ENCODE measurements around the gene KRT7. TPM values are rescaled to one million over a fixed set of nuclear protein-coding genes. Genes with fewer than 3 reads are reported as not detected.
A peak's percentile ranks its signal among the peaks of the same experiment; 100 is the strongest.
"Not testable (repeated sequence)": the region's sequence is repeated elsewhere in the genome, so short reads cannot be mapped to it uniquely, and the experiment has no call there.

KRT7 gene
- total RNA-seq, 1 experiment from 2014 or later, result 302 TPM

DNA sequence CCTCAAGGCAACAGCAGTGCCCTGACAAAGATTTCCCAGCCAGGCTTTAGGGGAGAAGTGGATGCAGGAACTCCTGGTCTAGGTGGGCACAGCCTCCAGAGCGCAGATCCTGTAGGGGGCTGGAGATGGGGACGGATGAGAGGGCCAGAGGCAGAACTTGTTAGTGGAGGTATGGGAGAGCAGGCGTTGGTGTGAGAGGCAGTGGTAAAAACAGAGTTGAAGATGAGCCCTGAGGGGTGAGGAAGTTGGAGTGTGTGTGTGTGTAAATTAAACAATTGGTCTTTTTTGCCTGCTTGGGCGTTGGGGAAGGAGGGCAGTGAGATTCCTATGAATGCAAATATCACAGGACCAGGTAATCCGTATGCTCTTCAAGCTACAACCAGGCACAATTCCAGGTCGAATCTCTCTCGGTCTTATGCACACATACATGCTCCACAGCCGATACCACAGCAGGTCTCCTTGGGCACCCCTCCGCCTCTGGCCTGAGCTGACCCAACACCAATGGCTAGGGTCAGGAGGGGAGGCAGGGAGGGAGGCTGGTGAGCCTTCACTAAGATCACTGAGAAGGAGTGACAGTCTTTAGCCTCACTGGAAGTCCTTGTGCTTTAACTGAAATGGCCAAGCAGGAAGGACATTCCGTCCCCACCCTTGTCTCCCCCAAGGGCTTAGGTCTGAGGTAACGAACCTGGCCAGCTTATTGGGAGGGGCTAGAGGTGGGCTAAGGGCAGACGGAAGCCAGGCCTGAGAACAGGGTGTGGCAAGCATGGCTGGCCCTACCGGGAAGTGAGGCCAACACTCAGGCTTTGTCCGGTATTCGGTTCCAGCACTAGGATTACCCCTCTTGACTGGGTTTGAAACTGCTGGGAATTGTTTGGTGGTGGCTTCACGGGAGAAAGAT lies 1.5 kb upstream of the KRT7 start:
- Histone ChIP-seq H3K27me3 (no peaks in the 10 kb centered on the region), H3K4me3 (no peak overlapping the region), H3K9me3 (peaks cover 3% of the 10 kb centered on the region), H3K36me3 (no peaks in the 10 kb centered on the region)
- DNase-seq, result peak; percentile 60

DNA sequence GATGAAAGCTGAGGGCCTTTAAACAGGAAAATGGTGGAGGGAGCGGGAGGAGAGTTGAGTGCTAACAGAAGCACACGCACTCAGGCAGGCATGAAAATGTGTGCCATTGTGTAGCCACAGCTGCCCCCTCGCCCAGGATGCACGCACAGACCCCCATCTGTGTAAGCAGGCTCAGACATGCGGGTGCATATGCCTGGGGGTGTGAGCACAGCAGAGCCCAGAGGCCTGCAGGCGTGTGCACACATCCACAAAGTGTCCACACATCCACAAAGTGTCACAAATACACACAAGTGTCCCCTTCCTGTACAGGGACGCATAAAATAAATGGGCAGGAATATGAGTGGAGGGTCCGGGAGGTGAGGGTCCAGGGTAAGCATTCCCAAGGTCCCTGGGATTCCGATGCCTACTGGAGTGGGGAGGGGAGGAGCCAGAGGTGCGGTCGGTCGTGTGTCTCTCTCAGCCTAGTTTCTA lies 805 bp upstream of the KRT7 start:
- no peaks in the 10 kb centered on the region for H3K9me3 ChIP-seq
- H3K4me3 ChIP-seq, result no peak overlapping the region
- H3K36me3 ChIP-seq, result no peaks in the 10 kb centered on the region
- no peaks in the 10 kb centered on the region for H3K27me3 ChIP-seq
- DNase-seq, result no peak

DNA sequence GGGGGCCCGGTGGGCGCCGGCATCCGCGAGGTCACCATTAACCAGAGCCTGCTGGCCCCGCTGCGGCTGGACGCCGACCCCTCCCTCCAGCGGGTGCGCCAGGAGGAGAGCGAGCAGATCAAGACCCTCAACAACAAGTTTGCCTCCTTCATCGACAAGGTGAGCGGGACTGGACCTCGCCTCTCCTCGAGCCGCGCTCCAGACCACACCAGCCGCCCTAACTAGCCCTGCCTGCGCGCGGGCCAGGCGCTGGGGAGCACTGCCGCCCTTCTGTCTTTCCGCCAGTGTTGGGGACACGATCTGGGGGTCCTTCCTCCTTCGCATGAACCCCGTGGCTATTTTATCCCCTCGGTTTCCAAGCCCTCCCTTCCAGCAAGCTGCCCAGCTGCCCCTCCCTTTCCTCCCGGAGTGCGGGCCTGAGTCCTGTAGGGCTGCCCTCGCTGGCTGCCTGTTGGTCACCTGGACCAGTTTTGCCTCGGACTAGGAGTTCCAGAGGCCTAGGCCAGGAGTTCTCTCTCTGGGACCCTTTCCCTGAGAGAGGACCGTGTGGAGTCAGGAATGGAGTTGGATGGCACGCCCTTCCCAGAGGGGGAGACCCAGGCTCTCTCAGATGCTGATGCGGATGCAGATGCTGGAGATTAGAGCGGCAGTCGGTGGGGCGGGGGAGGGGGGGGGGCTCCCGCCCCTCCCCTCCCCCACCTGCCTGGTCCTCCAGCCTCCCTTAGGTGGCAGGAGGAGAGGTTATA lies 592 bp downstream of the KRT7 start:
- no peak for DNase-seq
- no peaks in the 10 kb centered on the region for H3K36me3 ChIP-seq
- no peaks in the 10 kb centered on the region for H3K27me3 ChIP-seq
- H3K9me3 ChIP-seq, result no peaks in the 10 kb centered on the region
- H3K4me3 ChIP-seq, result no peak overlapping the region

DNA sequence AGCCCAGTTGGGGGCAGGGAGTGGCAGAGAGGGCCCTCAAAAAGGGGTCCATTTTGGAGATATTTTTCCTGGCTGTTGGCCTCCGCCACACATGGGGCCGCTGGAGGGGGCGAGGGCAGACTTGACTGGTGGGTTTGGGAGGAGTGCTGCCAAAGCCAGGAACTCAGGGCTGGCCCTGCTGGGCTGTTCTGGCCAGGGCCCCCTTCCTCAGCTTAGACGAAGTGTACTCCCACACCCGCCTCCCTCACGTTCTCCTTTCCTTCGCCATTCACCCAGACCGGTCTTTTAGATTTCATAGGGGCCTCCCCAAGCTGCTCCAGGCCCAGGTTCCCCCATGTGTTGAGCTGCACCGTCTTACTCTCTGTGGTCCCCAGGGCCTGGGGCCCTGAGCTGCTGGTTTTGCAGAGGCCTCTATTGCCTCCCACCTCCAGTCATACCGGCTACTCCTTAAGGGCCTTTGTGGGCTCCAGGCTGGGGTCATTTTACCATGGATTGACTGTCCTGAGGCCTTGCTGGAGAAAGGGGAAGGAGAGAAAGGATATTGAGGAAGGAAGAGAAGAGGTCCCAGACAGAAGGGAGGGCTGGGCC lies 1.3 kb downstream of the KRT7 start:
- DNase-seq, result no peak
- Histone ChIP-seq H3K36me3 (no peaks in the 10 kb centered on the region), H3K9me3 (no peaks in the 10 kb centered on the region), H3K27me3 (no peaks in the 10 kb centered on the region), H3K4me3 (no peak overlapping the region)

DNA sequence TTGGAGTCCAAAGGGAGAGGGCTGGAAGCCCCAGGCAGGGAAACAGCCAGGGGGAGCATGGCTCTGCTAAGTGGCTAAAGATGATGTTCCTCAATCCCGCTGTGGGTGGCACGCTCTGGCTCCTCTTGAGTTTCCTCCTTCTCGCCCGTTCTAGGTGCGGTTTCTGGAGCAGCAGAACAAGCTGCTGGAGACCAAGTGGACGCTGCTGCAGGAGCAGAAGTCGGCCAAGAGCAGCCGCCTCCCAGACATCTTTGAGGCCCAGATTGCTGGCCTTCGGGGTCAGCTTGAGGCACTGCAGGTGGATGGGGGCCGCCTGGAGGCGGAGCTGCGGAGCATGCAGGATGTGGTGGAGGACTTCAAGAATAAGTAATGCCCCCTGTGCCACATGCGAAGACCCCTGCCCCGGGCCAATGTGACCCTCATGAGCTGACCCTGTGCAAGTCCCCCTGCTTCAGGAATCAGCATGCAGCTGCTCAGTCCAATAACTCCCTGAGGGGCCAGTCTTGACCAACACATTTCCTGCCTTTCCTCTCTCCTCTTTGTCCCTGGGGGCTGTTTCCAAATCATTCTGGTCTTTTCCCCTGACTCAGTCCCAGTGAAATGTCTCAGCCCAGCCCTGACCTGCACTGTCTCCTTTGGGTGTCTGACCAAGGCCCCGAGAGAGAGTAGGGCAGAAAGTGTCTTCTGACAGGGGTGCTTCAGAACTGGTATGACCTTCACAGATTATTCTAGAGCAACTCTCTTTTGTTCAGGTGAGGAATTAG lies 2.1 kb downstream of the KRT7 start:
- no peak for DNase-seq
- H3K27me3 ChIP-seq, result no peaks in the 10 kb centered on the region
- no peak overlapping the region for H3K4me3 ChIP-seq

DNA sequence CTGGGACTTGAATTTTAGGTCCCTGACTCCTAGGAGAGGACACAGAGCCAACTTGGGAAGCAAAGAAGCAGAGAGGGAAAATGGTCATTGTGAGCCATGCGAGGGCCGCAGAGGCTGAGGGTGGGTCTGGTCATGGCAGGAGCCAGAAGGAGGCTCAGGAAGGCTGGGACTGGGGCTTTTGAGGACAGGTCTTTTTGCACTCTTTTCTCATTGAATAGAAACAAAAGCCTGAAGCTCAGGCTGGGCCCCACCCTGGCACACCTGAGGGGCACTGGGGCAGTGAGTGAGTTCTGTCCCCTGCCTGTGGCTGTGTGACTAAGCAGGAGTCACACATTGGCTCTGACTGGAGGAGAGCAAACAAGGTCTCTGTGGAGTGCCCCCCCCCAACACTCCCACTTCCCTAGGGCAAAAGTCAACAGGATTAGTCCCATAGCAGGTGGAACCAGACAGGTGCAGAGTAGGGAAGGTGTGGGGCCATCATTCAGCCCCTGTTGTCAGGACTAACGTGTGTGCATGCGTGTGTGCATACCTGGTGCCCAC lies 2.8 kb downstream of the KRT7 start:
- Histone ChIP-seq H3K36me3 (no peaks in the 10 kb centered on the region), H3K9me3 (no peaks in the 10 kb centered on the region), H3K27me3 (no peaks in the 10 kb centered on the region), H3K4me3 (no peak overlapping the region)
- DNase-seq, result no peak

More for the DNA sequence above, 2.1 kb downstream of the KRT7 start:
- Histone ChIP-seq H3K36me3 (no peaks in the 10 kb centered on the region), H3K9me3 (no peaks in the 10 kb centered on the region)

DNA sequence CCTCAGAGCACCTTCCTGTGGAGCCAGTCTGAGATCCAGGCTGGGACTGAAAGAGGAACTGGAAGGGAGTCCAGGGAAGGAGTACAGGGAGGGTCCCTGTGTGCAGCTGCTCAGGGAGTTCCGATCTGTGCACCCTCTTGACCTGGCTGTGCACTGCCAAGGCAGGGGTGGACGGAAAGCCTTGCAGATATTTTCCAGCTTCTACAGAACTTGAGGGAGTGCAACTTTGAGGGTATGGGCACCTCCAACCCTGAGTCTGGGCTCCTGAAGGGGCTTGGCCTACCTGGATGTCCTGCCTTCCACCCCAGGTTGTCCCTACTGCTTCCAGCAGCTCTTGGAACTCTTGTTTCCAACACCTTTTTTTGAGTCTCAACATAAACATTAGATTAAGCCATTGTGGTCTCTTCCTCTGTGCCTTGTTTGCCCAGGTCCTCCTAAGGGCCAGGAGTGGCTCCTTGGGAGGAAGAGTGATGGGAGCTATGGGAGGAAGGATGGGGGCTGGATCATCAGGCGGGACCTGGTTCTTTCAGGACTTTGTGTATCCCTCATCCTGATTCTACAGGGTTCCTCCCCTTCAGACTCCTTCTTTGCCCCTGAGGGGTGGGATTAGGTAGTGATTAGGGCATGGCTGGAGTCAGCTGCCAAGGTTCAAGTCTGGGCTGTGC lies 3.5 kb downstream of the KRT7 start:
- H3K9me3 ChIP-seq, result no peaks in the 10 kb centered on the region
- no peaks in the 10 kb centered on the region for H3K36me3 ChIP-seq
- DNase-seq, result no peak
- H3K27me3 ChIP-seq, result no peaks in the 10 kb centered on the region
- no peak overlapping the region for H3K4me3 ChIP-seq

DNA sequence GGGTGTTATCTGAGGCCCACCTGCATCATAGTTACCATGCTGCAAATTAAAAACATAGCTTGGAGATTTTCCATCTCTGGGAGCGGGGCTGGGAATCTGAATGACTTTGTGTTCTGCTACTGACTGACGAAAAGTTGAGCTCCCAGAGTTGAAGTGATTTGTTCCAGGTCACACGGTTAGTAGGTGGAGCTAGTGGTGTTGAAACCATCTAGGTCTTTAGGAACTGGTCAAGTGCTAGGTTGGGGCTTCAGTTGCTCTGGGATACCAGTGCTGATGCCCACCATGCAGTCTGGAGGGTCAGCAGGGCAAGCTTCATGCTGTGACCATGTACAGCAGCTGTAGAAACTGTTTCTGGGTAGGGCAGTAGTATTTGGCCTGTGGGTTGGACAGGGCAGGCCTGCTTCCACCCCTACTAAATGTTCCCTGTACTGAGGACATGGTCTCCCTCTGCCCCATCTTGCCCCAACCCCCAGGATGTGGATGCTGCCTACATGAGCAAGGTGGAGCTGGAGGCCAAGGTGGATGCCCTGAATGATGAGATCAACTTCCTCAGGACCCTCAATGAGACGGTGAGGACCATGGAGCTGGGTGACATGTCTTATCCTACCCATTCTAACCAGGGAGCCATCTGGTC lies 5.3 kb downstream of the KRT7 start:
- Histone ChIP-seq H3K36me3 (no peaks in the 10 kb centered on the region), H3K4me3 (no peak overlapping the region), H3K9me3 (no peaks in the 10 kb centered on the region), H3K27me3 (no peaks in the 10 kb centered on the region)
- no peak for DNase-seq

DNA sequence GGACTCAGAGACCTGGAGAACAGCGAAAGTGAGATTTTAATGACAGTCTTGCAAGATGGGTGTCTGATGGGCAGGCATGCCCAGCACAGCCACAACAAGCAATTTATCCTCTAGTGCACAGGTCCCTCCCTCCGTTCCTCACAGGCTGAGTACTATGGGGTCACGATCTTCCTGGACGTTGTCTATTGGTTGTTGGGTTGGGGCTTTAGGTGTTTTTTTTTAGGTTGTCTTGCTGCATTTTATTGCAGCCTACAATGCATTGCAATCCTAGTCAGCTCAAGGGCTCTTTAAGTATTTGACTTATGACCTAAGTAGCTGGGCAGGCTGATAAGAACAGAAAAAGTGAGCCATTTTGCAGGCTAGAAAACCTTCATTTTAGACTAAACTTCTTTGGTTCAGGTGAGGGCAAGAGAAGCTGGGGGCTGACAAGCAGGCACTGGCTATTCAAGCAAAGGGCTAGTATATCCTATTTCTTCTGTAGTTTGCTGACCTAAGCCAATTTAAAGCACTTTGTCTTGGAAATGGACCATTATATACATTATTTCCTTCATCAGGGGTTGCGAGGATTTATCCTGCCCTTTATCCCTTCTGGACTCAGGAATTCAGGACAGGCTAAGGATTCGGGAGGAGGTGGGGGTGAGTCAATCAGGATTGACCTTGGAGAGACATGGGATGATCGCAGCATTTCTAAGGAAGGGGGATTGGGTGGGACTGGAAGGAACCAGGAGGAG lies 6.0 kb downstream of the KRT7 start:
- Histone ChIP-seq H3K27me3 (no peaks in the 10 kb centered on the region), H3K36me3 (no peaks in the 10 kb centered on the region), H3K9me3 (no peaks in the 10 kb centered on the region), H3K4me3 (no peak overlapping the region)
- no peak for DNase-seq

DNA sequence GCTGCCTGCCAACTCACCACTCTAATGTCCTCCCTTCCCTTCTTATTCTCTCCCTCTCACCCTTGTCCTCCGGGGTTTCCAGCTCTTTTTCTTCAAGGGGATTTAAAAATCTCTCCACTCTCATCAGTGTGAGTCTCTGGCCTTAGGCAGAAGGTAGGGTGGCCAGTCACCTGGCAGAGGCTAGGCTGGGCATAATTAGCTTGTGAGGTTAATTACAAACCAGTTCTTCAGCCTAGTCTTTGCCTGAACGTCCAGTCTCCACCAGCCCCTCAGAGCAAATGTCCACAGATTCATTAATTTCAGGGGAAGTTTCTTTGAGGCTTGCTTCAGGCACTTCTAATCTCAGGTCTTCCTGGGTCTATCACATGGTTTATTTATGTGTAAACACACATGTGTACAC lies 6.7 kb downstream of the KRT7 start:
- H3K27me3 ChIP-seq, result no peaks in the 10 kb centered on the region
- H3K9me3 ChIP-seq, result no peaks in the 10 kb centered on the region
- no peak overlapping the region for H3K4me3 ChIP-seq
- no peak for DNase-seq
- no peaks in the 10 kb centered on the region for H3K36me3 ChIP-seq

DNA sequence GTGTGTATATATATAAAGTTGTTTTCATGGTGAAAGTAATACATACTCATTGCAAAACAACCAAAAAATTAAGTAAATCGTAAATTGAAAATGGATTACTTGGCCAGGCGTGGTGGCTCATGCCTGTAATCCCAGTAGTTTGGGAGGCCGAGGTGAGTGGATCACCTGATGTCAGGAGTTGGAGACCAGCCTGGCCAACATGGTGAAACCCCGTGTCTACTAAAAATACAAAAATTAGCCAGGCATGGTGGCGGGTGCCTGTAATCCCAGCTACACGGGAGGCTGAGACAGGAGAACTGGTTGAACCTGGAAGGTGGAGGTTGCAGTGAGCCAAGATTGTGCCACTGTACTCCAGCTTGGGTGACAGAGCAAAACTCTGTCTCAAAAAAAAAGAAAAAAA lies 7.2 kb downstream of the KRT7 start:
- DNase-seq, H3K36me3 ChIP-seq, H3K4me3 ChIP-seq, H3K27me3 ChIP-seq, H3K9me3 ChIP-seq: not testable (repeated sequence)

DNA sequence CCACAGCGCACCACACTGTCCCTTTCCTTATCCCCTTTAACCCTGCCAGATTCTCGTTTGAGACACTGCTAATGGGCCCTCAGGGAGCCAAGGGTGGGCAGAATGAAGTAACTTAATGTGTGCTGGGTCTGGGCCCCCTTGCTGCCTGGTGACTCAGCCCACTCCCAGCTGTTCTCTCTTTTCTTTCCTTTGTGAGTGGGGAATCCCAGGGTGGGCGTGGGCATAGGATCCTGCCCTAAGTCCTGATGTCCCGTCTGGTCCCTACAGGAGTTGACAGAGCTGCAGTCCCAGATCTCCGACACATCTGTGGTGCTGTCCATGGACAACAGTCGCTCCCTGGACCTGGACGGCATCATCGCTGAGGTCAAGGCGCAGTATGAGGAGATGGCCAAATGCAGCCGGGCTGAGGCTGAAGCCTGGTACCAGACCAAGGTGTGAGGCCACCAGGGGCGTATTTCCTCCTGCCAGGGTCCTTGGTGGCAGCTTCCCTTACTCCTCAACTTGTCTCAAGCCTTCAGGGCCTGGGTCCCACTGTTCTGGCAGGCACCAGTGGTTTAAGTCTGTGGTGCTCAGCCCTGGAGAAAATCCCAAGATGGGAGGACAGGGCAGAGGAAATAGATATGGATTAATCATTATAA lies 8.3 kb downstream of the KRT7 start:
- Histone ChIP-seq H3K4me3 (no peak overlapping the region), H3K9me3 (no peaks in the 10 kb centered on the region), H3K36me3 (peaks cover 8% of the 10 kb centered on the region), H3K27me3 (no peaks in the 10 kb centered on the region)
- DNase-seq, result no peak

DNA sequence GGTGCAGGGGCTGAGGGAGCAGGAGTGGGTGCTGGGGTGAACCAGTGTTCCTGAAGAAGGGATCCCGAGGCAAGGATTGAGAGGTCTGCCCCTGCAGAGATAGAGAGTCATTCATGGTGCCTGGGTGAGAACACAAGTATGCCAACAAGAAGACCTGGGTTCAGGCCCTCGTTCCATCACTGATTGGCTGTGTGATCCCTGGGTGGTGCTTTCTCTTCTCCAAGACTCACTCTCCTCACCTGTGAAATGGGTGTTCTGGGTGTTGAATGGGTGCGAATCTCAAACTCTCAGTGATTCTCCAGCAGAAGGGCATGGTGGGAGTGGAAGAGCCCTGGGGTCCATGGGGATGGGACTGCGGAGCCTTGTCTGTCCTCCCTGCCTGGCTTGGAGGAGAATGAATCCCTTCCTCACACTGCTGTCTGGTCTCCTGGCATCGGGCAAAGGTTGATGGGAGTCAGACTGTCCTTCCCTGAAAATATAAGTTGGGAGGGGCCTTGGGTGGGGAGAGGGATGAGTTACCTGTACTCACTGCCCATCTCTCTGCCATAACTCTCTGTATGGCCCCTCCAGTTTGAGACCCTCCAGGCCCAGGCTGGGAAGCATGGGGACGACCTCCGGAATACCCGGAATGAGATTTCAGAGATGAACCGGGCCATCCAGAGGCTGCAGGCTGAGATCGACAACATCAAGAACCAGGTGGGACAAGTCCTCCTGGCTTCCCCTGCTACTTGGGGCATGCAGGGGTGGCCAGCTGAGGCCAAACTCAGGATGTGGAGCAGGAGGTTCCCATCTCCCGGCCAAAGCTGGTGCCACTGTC lies 9.6 kb downstream of the KRT7 start:
- no peak for DNase-seq
- Histone ChIP-seq H3K36me3 (peaks cover 19% of the 10 kb centered on the region), H3K27me3 (no peaks in the 10 kb centered on the region), H3K9me3 (no peaks in the 10 kb centered on the region), H3K4me3 (no peak overlapping the region)

DNA sequence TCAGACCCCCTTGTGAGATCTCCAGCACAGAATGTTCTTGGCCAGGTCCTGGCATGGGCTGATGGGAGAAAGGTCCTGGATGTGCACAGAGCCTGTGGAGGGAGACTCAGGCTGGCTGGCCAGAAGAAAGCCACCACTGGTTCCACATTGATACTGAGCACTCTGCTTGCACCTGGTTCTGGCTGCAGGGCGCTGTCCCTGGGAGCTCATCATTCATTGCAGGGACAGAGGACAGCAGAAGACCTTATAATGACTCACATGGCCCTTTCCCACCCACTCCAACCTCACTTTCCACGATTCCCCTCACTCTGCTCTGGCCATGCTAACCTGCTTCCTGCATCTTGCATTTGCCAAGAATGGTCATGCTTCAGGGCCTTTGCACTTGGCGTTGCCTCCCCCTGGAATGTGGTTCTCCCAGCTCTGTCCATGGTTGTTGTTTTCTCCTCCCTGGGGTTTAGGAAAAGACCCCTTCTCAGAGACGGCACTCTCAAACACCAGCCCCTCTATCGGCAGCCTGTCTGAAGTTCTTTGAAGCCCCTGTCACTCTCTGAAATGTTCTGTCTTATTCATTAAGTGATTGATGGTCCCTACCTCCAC lies 10.3 kb downstream of the KRT7 start:
- no peaks in the 10 kb centered on the region for H3K27me3 ChIP-seq
- H3K4me3 ChIP-seq, result no peak overlapping the region
- DNase-seq, result peak; percentile 69
- no peaks in the 10 kb centered on the region for H3K9me3 ChIP-seq
- H3K36me3 ChIP-seq, result peaks cover 22% of the 10 kb centered on the region

Data from MG63 (cell line).